ENCODE data around the gene RIMOC1.
A peak's percentile ranks its signal among the peaks of the same experiment; 100 is the strongest.
"Not testable (repeated sequence)": the region's sequence is repeated elsewhere in the genome, so short reads cannot be mapped to it uniquely, and the experiment has no call there.

Gene RIMOC1

DNA sequence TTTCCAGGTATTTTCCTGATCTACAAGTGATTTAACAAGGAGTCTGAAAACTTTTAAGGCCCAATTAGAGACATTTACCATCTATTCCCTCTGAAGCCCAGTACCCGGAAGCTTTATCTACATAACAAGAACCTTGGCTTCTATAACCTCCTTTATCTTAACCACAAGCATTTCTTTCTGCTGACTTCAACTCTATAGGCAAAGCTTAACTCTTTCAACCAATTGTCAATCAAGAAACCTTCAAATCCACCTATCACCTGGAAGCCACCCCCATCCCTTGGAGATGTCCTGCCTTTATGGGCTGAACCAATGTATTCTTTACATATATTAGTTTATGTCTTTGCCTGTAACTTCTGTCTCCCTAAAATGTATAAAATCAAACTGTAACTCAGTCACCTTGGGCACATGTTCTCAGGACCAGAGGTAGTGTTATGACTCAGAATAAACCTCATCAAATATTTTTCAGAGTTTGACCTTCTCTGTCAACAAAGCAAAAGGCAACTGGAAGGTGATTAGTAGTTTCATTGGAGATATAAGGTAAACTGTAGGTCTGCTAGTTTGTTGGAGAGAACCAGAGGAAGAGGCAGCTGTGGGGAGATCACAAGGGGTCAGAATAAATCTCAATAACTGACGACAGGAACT lies 13.0 kb upstream of the RIMOC1 start:
- no peak for DNase-seq (ENCODE audit: low read depth, low spot score)

DNA sequence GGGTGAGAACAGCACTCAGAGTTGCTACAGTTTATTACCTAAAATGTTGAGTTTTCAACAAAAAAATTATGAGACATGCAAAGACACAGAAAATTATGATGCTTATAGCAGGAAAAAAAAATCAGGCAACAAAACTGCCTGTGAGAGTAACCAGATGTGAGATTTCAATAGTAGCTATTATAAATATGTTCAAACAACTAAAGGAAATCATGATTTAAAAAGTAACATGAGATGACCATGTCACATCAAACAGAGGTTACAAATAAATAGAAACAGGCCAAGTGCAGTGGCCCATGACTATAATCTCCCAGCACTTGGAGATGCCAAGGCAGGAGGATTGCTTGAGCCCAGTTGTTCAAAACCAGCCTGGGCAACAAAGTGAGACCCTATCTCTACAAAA lies 12.1 kb upstream of the RIMOC1 start:
- DNase-seq (ENCODE audit: low read depth, low spot score) = no peak

DNA sequence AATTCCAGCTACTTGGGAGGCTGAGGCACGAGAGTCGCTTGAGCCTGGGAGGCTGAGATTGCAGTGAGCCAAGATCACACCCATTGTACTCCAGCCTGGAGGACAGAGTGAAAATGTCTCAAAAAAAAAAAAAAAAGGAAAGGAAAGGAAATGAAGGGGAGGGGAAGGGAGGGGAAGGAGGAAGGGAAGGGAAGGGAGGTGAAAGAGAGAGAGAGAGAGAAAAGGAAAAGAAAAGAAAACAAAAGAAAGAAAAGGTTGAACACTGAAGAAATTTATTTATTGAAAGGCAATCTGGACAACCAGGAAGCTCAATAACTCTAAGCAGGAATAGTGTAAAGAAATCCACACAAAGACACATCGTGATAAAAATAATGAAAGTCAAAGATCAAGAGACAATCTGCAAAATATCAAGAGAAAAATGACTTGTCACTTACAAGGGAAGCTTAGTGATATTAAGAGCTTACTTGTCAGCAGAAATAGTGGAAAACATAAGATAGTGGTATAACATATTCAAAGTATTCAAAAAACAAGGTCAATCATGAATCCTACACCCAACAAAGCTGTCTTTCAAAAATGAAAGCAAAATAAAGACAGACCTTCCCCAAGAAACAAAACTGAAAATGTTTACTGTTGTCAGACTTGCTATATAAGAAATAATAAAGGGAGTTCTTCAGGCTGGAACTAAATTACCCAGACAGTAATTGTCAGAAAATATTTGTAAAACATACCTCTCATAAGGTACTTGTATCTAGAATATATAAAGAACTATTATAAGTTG lies 10.9 kb upstream of the RIMOC1 start:
- no peak for DNase-seq (ENCODE audit: low read depth, low spot score)

DNA sequence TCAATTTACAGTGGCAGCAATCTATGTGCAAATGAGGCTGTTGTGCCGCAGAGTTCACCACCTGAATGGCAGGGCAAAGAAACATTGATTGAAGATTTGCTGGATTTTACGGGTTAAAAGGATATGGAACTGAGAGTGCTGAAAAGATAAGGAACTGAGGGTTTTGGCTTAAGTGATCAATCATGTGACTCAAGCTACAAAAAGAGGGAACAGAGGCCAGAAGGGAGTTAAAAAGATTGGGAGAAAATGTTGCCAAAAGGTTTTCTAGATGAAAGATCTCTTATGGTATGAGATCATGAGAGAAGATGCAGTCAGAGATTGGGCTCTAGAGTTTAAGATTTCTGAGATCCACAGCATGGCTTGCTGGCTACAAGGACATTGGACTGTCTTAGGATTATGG lies 7.9 kb upstream of the RIMOC1 start:
- no peak for DNase-seq (ENCODE audit: low read depth, low spot score)

DNA sequence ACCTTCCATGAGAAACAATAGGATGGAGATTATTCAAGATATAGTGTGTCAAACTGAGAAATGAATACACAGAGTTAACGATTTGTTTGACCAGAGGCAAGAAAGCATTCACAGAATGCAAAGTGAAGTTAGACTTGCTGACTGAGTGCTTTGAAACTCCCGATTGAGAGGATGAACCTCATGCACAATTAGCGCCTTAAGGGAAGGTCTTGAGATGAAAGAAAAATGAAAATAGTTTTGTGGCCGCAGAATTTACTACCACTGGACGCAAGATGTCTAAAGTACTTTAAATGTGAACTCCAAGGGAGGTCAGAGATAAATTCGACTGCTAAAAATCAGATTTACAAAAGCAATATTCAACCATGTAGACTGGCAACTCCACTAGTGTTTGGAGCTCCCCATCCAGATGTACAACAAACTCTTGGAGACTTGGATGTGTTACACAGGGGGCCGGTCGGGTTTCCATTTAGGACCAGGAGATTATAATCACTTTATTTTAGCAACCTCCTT lies 707 bp upstream of the RIMOC1 start:
- DNase-seq (ENCODE audit: low read depth, low spot score) = no peak

DNA sequence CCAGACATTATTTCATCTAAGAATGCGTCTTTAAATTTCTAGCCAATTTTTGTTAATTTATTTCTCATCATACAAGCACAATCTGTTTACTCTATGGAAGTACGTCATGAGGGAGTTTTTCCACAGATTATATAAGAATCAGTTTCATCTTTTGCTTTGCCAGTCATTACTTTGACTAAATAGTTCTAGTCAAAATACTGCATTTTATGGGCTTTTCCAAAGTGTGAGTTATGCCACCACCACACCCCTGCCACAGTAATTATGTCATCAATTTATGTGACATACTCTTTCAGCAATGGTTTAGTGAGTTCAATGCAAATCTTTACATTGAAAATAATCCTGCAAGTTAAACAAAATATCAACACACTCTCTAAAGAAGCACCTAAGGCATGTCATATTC lies 2.0 kb downstream of the RIMOC1 start:
- DNase-seq (ENCODE audit: low read depth, low spot score) = no peak

DNA sequence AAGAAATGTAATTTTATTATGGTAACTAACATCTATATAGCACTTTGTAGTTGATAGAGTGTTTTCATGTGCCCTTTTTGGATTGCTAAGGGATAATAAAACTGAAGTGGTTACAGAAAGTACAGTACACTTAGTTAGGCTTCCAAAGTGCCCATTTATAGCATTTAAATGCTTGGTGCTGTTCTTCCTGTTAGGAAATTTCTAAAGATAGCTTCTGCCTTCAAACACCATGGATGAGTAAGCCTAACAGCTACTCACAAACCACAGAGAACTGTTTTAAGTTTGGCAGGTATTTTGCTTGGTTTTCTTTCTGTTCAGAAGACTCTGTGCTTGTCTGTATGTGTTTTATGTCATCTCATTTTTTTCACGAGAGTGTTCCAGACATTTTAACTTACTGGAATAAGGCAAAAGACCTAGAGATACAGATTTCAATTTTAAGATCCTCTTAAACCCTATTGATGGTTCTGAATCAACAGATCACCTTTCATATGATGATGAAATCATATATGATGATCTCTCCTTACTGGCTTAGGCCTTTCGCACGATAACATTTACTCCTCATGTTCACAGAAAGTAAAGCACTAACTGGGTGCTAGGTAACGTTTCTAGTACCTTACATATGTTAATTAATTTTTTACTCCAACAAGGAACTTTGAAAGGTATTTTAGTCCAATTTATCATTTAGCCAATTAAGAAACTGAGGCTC lies 4.4 kb downstream of the RIMOC1 start:
- DNase-seq (ENCODE audit: low read depth, low spot score) = no peak

DNA sequence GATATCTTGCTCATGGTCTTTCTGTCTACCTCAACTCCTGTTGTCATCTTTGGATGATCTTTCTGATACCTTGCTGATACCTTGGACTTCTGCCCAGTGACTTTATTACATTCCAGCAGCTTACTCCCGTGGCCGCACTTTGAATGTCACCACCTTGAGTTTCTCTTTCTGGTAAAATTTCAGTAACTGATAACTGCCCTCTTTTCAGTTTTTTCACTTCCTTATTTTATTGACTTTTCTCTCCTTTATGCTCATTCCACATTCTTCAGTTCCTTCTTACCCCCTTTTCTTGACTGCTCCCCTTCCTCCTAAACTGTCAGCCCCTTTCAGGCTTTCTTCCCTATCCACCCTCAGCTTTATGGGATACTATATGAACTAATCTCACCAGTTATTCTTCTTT lies 14.0 kb downstream of the RIMOC1 start:
- DNase-seq (ENCODE audit: low read depth, low spot score) = no peak

DNA sequence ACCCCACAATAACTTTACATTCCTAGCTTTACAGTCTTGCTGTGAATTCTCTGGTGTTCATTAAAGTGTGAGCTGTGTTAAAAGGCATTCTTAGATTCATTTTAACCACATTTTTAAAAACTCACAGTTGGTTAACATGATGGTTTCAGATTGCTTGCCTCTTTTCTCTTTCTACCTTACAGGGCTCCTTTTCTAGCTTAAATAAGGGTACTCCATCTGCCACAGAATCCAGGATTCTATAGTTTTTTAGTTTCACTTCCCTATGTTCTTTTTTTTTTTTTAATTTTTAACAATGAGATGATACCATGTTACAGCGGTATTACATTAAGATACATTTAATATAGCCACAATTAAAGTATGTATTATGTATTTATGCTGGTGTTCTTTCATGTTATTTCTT lies 17.0 kb downstream of the RIMOC1 start:
- no peak for DNase-seq (ENCODE audit: low read depth, low spot score)

DNA sequence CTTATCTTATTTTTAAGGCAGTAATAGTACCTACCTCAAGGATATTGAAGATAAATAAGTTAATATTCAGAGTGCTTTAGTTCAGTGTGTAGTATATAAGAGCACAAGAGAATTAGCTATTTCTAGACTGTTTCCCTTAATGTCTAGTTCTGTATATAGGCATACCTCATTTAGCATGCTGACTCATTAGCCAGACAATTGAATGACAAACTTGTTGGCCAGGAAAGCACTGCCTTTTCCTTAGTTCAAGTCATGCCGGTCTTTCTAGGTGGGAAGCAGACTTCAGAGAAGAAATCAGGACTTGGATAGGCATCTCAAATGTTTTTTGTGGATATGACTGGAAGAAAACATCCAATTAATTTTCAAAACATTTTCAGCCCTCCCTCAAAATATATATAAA lies 17.7 kb downstream of the RIMOC1 start:
- DNase-seq (ENCODE audit: low read depth, low spot score) = no peak

DNA sequence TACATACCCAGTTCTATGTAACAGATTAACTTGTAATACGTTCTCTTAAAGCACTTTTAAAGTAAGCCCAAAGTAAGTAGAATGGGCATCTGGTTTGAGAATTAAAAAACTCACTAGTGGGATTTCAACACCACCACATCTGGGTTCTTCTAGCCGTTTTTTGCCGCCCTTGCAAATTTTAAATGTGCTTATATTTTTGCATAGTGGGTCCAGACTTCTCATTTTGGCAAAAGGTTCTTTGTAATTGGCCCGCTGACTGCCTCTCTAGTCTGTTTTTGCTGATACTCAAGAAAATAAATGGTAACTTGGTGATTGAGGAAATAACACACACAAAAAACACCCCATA lies 20.4 kb downstream of the RIMOC1 start:
- DNase-seq (ENCODE audit: low read depth, low spot score) = no peak

DNA sequence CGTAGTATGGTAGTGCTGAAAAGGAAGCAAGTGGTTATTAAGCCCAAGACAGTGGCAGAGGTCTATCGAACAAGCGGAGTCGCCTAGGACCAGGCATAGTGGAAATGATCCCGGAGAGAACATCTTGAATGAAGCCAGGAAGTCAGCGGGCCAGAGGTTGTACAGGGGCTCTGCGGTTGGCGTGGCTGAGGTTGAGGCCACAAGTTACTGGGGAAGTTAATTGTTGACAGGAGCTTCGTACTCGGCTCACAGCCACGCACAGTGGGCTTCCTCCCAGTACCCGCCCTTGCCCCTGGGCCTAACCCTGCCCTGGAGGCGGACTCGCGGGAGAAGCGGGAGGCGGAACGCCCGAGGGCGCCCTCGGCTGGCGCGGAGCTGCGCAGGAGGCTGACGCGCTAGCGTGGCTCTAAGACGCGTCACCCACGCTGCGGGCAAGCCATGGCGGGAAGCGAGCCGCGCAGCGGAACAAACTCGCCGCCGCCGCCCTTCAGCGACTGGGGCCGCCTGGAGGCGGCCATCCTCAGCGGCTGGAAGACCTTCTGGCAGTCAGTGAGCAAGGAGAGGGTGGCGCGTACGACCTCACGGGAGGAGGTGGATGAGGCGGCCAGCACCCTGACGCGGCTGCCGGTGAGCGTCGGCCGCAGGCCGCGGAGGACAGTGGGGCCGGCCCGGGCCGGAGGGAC lies 20.9 kb downstream of the RIMOC1 start, which contains the start of gene FBXO4:
Gene FBXO4, plus strand, starts transcription at position 410 of the 683 bp plus-strand sequence. Its CDS starts 29 bp downstream, at position 439.
- DNase-seq (ENCODE audit: low read depth, low spot score) = peak; percentile 83

DNA sequence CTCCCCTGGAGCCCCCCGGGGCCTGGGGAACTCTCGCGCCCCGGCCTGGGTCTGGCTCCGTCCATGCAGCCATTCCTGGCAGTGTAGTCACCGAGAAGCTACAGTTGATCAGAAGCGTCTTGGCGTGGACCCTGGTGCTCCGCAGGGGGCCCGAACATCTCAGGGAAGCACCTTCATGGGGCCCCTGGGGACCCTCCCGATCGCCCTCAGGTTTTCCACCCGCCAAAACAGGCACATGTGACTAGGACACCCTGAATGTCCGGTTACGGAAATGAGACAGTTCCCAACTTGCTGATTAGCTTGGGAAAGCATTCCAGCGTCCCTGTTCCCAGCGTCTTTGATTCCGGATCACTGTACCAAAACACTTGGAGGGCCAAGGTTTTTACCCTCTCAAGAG lies 21.4 kb downstream of the RIMOC1 start:
- DNase-seq (ENCODE audit: low read depth, low spot score) = no peak

DNA sequence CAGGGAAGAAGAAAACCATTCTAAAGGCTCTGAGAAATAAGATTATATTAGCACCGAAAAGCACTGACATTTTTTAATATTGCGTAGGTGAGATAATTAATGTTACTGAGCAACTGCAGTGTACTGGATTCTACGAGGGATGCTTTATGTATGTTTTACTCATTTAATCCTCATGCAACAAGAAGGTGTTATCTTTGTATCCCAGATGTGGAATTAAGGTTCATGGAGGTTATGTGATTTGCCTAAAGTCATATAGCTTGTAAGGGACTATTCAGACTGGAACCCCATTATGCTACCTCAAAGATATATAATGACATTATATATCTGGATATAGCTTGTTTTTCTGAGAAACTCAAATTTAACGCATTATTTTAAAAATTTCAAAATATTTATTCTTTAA lies 23.5 kb downstream of the RIMOC1 start:
- DNase-seq (ENCODE audit: low read depth, low spot score) = no peak

DNA sequence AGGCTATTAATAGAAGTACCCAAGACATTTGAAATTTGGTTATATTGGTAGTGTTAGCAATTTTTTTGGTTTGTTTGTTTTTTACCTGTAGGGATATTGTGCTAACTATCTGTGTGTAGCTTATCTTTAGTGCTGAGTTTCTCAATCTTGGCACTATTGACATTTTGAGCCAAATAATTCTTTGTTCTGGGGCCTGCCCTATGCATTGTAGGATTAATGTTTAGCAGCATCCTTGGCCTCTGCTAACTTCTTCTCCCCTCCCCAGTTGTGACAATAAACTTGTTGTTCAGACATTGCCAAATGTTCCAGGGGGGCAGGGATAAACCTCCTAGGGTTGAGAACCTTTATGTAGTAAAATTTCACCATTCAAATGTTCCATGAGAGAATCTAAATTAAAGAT lies 24.9 kb downstream of the RIMOC1 start:
- no peak for DNase-seq (ENCODE audit: low read depth, low spot score)

DNA sequence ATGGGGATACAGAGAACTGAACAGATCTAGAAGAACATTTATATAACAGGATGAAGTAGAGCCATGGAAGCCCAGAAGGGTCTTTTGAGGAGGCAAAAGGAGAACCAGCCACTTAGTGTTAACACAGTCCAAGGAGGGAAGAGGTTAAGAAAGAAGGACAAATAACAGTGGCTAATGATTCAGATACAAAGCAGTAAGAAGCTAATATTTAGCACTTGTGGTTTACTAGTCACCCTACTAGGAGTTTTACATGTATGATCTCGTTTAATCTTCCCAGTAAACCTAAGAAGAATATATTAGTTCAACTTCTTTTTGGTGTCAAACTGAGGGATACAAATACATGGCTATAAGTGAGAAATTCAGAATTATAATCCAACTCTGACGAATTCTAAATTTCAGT lies 28.6 kb downstream of the RIMOC1 start:
- no peak for DNase-seq (ENCODE audit: low read depth, low spot score)

DNA sequence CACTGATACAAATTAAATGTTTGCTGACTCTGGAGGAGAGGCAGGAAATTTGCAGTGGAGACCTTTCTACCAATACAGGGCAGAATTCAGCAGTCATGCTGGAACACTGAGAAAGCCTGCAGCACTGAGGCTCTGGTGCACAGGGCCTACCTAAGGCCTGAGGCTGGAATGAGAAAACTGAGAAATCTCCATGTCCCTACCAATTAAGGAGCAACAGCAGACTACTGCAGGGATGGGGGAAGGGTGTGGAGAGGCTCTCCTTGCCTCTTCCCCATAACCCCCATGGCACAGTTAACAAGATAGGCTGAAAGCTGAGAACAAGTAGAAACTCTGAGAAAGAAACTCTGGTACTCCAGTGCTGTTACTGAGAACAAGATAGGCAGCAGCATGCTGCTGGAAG lies 31.4 kb downstream of the RIMOC1 start:
- DNase-seq (ENCODE audit: low read depth, low spot score) = peak; percentile 78

DNA sequence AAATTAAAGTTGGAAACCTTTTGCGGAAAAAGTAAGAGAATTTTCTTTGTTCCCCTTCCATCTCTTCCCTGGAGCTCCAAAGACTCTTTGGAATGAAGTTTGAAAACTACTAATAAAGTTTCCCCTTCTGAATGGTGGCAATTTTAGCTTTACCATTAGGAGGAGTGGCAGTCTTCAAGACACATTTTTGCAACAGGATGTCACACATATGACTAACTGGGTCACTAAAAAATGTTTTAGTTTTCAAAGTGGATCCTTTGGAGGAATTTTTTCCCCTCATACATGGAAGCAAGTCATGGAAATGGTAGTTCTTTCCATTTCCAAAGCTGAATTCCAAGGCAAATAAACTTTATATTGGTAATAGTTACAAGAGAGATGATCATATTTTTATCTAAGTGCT lies 36.5 kb downstream of the RIMOC1 start:
- no peak for DNase-seq (ENCODE audit: low read depth, low spot score)

DNA sequence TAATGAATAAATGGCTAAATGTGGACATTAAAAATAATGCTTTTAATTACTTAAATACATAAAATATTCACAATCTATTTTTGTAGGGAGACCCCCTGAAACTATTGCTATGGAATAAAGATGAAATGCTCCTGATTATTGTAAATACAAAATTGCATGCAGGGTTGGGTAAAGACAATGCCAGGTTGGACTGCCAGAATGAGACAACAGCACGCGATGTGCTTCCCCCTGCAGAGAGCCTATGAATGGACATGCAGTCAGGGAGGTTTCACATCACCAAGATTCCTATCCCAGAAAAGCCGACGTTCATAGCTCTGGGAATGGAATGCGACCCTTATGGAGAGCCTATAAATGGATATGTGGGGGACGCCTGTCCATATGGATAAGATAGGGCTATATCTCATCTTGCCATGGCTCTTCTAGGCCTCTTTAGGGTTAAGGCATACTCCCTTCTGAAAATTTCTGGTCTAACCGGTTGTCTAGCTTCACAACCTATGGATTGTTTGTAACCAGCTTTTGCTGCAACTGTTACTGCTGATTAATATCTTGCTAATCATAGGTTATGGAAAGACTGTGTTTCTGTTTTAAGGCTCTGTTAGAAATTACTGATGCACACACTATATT lies 41.3 kb downstream of the RIMOC1 start:
- not testable (repeated sequence) for DNase-seq (ENCODE audit: low read depth, low spot score)

DNA sequence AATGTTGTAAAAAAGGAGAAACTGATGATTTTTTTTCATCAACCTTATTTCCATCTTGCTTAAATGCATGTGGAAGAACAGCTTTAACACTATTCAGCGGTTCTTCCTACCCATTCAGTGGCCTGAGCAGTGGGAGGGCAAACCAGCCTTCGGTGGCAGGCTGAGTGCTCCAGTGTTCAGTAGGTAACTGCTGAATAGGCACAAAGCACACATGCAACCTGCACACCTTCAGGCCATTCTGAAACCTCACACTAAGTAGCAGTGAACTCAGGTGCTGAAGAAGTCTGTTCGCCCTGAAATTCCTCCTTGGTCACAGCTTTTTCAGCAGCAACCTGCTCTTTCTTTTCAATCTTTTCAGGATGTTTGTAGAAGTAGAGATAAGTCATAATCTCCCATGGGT lies 47.1 kb downstream of the RIMOC1 start:
- DNase-seq (ENCODE audit: low read depth, low spot score) = no peak
